Stimulated activated CD4-positive, alpha-beta T cell treated with anti-CD3 and anti-CD28 coated beads, Interleukin-4, amount 100 ng/mL, for 4 hours (primary cell): ENCODE results near the gene TMEM185A.
"Not testable (repeated sequence)": the region's sequence is repeated elsewhere in the genome, so short reads cannot be mapped to it uniquely, and the experiment has no call there.

Experiments used
- DNase-seq, 2 experiments: peaks; one replicate each; pipeline ENCODE4 v3.0.0-alpha.2; 2020

Gene TMEM185A

DNA sequence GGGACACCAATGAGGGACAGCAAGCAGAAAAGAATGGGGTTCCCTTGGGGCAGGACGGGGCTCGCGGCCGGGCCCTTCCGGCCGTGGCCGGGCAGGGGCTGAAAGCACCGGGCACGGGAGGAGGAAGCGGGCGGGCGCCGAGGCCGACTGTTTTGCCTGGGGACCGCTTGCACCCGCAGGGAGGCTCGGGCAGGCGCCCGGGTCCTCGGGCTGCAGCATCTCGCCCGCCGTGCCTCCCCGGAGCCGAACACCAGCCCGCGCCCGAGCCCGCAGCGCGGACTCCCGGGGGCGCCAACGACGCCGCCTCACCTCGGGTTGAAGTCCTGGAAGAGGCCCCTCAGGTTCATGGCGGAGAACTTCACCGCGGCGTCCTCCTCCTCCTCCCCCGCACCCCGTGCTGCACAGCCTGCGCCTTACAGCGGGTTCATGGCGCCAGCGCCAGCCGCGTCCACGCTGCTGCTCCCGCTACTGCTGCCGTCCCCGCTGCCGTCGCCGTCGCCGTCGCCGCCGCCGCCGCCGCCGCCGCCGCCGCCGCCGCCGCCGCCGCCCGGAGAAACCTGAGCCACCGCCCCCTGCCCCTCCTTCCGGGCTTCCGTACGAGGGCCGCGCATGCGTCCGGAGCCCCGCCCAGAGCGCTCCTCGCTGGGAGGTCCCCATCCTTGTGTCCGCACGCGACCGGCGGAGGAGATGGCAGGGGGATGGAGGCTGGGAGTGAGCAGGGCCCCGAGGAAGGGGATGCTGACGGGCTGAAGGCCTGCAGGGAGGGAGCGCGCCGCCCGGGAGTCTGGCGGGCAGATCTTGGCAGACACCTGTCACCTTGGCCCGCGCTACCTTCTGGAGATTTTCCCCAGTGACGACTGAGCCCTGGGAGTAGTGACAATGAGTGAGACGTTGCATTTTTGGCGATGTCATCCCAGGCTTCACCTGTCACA, at the start of gene TMEM185A:
Gene TMEM185A (minus strand): TSS at position 559 of the 932 bp plus-strand sequence. CDS start 212 bp downstream, at position 347.
- peak; percentile 69 to 70 for DNase-seq

DNA sequence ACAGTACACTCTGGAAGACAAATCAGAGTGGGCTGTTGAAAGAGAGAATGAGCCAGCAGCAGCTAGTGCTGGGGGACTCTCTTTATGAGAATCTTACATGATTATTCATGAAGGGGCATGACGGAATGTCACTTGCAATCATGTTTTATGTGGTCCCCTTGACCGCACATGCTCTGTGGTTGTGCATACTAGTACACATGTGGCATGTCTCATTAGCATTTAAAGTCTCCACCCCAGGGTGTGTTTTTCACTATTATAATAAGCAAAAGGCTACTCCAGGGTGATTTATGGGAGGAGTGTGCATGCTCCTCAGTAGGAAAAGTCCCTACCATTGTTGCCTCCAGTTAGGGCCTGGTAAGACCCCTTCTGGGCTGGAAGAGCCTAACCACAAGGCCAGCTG, 49.6 kb upstream of the TMEM185A start:
- DNase-seq: no peak

DNA sequence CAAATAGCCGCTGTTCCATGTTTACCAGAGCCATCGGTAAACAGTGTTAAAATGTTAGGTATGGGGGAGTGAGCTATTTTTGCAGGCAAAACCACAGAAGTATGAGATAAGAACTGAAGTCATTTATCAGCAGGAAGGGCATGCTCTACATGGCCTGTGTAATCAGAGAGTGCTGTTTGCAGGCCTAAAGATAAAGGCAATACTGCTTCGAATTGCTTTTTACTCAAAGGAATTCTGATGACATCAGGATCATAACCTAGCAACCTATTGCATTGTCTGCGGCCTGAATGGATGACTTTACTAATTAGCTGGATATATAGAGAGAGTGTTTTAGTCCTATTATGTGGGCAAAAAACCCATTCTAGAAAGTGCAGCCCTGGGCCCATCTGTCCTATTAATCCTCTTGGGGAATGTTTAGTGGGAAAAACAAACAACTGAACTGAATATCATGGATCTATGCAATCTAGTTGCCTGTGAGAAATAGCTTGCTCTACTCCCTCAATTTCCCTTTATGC, 47.6 kb upstream of the TMEM185A start:
- not testable (repeated sequence) for DNase-seq

DNA sequence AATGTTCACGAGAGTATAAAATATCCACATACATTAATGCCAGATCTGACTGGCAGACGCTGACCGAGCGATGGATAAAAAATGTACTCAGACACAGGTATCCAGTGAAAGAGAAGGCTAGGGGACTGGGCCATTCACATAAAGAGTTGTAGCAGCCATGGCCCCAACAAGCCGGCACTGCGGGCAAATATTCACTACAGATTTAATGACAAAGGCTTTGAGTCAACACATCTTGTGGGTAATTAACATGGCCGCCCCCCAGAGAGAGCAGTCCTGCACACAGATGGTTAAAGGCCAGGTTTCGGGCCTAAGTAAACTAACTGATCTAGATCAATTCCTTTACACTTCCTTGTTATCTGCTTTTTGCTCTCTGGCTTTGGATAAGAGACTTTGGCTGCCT, 44.0 kb upstream of the TMEM185A start:
- not testable (repeated sequence) for DNase-seq

DNA sequence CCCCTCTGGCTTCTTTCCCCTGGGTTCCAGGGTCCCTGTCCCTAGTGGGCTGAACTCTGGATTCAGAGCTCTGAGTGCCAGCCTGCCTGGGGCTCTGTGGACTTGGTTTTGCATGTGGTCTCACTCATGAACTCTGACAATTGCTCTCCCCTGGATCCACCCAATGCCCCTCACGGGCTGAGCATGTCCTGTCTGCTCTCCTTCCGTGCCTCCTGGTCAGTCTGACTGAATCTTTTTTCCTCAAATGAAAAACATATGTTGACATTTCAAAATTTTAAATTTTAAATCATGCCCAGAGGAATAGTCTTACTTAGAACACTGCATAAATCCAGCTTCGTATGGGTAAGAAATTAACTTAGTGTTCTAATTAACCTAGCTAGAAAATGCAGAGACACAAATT, 43.5 kb upstream of the TMEM185A start:
- DNase-seq: not testable (repeated sequence)

DNA sequence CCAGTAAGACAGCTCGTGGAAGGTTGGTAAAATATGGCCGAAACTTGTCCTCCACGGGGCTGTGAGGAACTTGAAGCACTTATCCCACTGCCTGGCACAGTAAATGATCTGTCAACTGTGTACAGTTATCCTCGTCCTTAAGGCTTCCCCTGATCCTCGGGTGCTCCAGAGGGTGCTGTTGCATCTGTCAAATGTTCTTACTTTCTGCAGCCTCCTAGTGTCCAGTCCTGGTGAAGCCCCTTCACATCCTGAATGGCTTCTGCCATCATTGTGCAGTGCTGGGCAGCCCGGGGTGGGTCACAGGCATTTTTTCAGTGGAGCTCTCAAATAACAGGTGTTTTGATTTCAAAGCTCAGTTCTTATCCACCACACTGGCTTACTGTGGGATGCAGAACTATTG, 29.0 kb upstream of the TMEM185A start:
- DNase-seq: not testable (repeated sequence)

DNA sequence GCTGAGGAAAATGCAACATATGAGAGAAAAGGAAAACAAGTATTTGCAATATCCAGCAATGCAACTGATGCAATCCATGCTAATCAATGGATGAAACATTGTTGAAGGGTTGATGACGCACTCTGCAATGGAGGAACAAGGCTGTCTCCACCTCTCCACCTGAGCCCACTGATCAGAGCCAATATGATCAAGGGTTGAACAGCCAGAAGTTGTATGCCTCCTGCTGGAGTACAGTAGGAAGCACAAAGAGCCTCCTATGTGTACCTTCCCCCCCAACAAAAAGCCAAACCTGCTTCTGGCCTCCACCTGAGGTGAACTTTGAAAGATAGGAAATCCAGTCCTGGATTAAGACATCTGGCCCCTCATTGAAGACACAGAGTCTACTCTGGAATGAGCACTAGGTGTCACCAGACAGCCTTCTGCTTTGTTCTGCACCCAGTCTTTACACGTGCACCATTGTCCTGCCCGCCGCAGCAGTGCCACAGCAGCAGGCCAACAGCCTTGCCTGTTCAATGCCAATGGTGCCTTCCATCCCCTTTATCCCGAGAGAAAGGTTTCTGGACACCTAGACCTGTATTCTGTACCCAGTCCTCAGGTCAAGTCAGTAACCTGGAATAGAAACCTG, 24.8 kb upstream of the TMEM185A start:
- not testable (repeated sequence) for DNase-seq

DNA sequence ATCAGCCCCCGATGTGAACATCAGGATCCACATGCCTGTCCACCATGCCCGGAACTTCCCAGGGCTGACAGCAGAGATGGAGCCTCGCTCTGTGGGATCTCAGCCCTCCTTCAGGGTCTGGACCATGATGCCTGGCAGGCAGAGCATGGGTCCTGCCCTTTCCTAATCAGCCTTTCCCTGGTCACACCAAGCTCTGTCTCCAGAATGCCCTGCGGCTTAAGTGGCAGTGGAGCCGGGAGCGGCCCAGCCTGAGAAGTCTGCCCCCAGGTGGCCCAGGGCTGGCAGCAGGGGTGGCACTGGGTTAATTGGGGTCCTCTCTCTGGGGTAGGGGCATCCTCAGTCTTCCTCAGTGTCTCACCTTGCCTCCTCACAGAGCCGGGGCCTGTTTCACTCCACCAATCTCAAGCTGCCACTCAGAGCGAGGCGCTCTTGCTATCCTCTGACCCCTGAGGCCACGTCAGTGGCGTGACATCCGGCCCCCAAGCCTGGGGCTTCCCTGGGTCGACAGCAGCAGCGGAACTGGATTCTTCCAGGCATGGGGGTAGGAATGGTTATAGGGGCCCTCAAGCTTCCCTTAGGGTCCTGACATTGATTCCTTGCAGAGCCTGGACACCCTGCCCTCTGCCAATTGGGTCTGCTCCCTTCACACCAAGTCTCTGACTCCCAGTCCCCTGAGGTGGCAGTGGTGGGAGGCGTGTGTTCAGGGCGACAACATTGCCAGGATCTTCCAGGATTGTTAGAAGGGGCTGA, 20.8 kb upstream of the TMEM185A start:
- no peak for DNase-seq

DNA sequence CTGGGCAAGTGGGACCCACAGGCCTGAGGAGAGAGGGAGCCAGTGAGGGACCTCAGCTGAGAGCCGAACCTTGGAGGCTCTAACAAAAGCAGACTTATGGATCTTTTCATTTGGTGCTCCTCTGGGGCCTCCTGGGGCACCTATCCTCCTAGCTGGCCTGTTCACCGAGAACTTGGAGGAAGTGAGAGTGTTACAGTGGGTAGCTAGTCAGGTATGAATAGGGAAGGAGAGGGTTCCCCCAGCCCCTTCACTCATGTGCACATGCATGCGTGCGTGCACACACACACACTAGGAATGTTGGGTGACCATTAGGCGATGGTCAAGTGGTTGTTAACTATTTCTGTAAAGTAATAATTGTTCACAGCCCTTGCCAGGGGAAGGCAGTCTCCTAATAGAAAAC, 18.6 kb upstream of the TMEM185A start:
- no peak for DNase-seq

DNA sequence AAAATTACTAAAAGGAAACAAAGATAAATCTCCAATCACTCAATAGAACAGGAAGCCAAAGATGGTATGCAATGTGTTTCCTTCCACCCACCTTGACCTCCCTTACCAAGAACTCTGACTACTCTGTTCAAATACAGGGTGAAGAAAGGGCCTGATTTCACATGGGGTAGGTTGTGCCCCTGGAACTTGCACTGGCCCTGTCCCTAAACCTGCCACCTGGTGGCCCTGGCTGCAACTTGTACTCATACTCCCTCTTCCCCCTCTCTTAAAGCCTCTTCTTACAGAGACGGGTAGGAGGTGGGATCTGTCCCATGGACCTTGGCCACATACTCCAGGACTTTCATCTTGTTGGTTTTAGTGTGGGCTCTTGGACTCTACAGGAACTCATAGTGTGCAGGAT, 17.3 kb upstream of the TMEM185A start:
- no peak for DNase-seq

DNA sequence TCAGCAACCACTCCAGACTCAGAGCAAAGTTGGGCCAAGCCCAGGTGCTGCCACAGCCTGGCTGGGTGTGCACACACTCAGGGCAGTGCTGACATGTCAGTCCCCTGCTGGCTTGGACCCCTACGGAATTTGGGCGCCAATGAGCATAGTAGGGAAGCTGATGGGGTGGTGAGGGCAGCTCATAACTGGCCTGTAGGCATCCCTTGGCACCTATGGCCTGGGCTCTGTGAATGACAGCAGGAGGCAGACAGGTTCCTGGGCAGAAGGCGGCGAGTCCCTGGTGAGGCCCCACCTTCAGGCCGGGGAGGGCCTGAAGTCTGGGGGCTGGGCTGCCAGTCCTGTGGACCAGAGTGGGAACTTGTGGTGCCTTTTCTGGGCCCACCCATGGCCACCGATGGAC, 15.9 kb upstream of the TMEM185A start:
- no peak for DNase-seq

DNA sequence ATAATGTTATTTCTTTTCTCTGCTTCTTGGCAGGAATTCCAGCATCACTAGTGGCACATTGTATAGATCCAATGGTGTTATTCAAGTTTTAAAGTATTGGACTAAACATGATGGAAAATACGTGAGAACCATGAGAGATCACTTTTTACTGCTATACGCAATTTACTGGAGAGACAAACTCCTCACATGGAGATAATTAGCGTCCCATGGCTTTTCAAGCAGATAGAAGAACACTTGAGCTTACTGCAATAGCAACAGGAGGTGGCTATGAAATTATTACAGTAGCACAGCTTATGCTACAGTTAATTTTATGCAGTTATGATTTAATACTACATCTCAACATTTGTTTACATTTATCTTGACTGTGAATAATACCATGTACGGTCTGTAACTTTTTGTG, 11.9 kb upstream of the TMEM185A start:
- DNase-seq: no peak

DNA sequence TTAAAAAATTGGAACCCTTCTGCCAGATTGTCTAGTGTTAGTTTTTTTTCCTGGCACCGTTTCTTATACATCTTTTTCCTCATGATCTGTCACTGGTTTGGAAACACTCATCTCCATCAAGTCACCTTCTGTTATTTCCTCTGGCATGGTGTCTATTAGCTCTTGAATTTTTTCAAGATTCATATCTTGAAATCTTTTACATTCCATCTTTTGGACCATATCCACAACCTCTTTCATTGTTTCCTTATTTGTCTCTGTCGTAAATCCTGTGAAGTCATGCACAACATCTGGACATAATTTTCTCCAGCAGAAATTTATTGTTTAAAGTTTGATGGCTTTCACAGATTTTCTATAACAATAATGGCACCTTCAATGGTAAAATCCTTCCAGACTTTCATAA, 10.2 kb upstream of the TMEM185A start:
- no peak for DNase-seq

DNA sequence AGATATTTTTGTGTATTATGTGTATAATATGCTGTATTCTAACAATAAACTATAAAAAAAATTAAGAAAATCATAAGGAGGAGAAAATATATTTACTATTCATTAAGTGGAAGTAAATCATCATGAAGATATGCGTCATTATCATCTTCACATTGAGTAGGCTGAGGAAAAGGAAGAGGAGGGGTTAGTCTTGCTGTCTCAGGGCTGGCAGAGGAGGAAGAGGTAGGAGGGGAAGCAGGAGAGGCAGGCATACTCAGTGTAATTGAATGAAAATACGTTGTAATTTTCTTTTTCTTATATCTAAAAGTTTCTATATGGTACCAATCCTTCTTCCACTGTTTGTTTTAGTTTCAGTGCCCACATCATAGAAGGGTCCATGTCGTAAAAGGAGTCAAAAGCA, 9.8 kb upstream of the TMEM185A start:
- no peak for DNase-seq

DNA sequence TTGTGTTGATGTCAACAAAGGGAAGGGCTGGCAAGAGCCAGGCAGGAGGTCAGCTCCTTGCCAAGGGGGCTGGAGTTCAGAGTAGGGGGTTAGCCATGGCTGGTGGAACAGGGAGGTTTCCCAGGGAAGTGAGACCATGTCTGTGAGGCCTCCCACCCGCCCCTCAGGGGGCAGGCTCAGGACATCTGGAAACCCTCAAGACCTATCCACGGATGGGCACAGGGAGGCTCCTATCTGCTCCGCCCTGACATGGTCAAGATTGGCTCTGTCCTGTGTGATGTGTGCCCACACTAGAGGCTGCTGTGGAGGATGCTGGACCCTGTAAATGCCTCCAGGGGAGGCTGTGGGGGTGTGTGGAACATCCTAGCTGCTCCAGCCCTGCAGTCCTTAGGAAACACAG, 8.0 kb upstream of the TMEM185A start:
- DNase-seq: no peak

DNA sequence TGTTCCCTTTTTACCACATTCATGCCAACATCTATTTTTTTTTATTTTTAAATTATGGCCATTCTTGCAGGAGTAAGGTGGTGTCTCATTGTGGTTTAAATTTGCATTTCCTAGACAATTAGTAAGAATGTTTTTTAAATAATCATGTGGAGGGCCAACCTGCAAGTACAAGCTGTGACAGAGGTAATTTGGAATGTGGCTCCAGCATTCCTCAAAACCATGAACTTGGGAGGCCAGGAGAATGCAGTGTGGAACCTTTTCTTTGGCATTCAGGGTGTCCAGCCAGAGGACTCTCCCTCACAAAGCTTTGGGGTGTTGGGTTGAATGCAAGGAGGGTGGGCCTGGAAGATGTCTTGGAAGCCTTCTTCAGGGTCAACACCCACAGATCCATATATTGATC, 7.3 kb upstream of the TMEM185A start:
- DNase-seq: no peak

DNA sequence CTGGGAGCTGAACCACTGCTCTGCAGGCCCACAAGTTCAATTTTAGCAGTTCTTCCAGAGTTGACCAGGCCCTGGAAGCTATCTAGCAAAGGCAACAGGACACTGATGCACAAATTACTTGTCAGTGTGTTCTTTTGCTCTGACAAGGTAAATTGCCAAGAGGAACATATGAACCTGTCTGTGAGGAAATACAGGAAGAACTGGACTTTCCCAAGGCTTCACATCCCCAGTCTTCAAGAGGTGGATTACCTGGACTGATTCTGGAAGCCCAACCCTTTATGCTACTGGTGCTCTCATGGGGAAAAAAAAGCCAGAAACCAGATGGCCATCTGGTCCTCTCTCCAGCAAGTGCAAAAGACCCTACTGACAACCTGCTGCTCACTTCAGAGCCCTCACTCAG, 1.9 kb upstream of the TMEM185A start:
- DNase-seq: no peak

DNA sequence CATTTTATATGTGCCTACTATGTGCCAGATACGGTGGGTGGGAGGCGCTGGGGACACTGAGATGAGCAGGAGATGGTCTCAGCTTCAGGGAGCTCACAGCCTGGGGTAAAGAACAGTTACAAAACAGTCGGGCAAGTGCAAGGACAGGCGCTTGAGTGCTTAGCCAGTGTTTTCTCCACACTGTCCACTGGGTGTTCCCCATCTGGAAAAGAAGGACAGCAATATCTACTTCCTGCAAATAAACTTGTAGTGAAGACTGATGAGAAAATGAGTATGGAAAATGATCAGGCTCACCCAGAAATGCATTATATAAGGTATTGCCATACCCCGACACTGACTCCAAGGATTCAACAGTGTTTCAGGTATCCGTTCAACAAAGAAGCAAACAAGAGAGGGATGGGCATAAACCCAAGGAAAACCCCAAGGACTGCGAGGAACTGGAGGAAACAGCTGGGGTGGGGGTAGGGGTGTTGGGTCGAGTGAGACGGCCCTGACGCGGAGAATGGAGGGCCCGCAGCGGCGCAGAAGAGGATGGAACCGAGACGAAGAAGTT, 835 bp downstream of the TMEM185A start:
- DNase-seq: no peak

DNA sequence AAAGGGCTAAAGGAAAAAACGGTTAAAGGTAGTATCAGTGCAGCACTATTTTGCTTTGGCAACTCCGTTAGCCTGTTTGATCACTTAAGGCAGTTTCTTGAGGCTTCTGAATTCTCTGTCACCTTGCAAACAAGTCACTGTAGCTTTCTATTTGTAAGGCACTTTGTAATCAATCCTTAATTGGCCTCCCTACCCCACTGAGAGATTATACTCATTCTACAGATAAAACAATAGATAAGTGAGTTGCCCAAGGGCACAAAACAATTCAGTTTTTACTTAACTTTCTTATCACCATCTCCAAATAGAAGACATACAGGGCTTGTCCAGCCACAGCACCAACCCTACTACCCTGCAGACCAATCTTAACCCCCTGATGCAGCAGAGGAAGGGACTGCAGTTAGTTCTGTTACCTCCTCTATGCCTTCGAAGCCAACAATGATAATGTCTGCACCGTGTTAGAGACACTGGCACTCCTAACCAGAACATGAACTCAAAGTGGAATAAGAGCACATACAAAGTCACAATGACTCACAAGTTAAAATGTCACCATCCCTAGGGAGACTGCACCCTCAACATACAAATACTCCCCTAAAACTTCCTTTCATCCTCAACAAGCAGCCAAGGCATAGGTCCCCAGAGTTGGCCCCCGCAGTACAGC, 1.7 kb downstream of the TMEM185A start:
- DNase-seq: no peak

DNA sequence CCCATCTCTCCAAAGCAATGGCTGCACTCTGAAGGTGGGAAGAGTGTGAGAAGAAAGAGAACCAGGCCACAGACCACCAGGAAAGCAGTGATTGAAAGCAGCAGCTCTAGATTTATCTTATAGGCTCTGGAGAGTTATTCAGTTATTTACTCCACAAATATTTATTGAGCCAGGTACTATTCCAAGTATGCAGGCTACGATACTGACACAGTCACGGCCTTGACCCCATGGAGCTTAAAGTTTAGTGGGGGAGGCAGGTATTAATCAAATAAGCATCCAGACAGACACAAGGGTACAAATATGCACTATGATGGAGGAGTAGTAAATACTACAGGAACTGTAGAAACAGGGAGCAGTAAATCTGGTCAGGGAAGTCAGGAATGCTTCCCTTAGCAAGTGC, 2.8 kb downstream of the TMEM185A start:
- no peak for DNase-seq

DNA sequence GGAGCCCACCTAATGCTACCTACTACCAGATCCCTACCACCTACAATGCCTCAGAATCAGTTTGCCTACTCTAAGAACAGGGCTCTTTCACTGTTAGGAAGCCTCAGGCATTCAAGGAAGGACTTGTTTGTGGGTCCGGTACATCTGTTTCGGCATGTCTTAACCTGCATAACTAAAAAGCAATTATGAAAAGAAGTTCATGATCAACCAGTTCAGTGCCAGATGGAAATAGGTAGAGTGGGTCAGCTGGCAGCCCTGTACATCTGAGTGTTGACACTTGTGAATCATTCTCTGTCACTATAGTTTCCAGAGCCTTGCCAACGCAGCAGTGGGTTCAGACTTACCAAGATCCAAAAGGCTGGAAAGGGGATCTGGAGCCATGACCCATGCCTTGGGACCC, 3.3 kb downstream of the TMEM185A start:
- no peak for DNase-seq

DNA sequence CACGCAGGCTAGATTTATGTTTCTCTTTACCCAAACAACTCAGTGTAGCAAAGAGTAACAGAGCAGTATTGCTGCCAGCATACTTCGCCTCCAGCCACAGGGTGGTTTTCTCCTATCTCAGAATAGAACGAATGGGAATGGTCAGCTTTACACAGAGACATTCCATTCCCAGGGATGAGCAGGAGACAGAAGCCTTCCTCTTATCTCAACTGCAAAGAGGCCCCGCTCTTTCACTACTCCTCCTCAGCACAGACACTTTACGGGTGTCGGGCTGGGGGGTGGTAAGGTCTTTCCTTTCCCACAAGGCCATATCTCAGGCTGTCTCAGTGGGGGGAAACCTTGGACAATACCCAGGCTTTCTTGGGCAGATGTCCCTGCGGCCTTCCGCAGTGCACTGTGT, 4.8 kb downstream of the TMEM185A start:
- DNase-seq: not testable (repeated sequence)
